Measurements from ENCODE around the gene MAPK9. TPM values are rescaled to one million over a fixed set of nuclear protein-coding genes. Genes with fewer than 3 reads are reported as not detected.

Gene MAPK9
- total RNA-seq, 2 experiments from 2014 or later: 21.2 to 21.7 TPM

DNA sequence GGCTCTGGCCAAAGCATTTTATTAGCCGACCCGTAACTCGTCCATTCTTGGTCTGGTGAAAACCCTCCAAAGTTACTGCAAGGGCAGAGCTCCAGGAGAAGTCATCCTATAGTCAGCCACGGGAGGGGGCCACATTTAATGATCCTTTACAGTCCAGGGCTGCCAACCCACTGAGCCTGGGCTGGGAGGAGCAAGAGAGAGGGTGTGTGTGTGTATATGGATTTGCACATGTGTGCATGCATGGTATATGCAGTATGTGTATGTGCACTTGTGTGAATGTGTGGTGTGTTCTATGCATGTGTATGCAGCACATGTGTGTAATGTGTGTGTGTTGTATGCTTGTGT, 78.7 kb downstream of the MAPK9 start:
- TF ChIP-seq, protein P1, sequence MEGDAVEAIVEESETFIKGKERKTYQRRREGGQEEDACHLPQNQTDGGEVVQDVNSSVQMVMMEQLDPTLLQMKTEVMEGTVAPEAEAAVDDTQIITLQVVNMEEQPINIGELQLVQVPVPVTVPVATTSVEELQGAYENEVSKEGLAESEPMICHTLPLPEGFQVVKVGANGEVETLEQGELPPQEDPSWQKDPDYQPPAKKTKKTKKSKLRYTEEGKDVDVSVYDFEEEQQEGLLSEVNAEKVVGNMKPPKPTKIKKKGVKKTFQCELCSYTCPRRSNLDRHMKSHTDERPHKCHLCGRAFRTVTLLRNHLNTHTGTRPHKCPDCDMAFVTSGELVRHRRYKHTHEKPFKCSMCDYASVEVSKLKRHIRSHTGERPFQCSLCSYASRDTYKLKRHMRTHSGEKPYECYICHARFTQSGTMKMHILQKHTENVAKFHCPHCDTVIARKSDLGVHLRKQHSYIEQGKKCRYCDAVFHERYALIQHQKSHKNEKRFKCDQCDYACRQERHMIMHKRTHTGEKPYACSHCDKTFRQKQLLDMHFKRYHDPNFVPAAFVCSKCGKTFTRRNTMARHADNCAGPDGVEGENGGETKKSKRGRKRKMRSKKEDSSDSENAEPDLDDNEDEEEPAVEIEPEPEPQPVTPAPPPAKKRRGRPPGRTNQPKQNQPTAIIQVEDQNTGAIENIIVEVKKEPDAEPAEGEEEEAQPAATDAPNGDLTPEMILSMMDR (IDR thresholded peaks at IDR 0.05): no peak
- intact Hi-C loops (cut with DNase I, micrococcal nuclease): no loop called here
- H3K27me3 ChIP-seq (ENCODE audit: control insufficient read depth in 1 of 2, insufficient read depth in 2 of 2, low read length in 2 of 2): peaks cover 13 to 22% of the 10 kb centered on the region in 2 experiments

DNA sequence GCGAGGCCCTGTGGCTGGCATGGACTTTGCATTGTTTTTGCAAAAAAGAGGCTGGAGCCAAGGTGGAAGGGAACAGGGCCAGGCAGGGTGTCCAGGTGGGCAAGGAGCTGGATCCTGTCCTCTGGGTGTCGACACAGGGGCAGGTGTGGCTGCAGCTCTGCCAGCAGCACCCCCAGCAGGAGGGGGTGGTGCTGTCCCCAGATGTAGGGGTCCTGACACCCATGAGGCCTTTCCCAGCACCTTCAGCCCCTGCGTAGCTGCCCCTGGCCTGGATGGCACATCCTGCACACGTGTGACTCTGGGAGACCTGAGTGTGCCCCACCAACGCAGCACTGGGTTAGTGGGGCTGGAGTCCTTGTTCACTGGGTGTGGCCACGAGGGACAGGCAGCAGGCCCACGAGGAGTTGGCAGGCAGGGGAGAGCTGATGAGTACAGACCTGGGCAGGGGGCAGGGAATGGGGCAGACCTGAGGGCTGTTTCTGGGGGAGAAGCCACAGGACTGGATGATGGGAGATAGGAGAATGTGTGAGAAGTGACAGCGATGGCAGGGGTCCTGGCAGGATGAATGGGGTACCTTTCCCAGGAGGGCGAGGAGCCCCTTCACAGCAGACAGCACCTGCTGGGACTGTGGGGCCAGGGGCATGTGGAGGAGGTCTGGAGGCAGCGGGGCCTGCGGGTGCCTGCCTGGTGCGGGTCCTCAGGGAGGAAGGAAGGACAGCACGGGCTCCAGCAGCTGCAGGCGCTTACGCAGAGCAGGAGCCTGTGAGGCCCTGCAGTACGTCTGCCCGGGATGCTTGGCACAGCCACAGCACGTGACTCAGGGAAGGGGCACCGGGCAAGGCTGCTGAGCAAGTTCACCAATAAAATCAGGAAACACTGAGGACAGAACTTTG, 79.3 kb downstream of the MAPK9 start:
- H3K36me3 ChIP-seq (ENCODE audit: insufficient read depth, low read length): no peaks in the 10 kb centered on the region
- H3K9me3 Mint-ChIP-seq: no peaks in the 10 kb centered on the region
- H3K4me1 Mint-ChIP-seq (ENCODE audit: low read depth): peaks cover 5% of the 10 kb centered on the region
- TF ChIP-seq, protein P1 (IDR thresholded peaks at IDR 0.05): no peak
- H3K9me3 ChIP-seq (ENCODE audit: control insufficient read depth in 1 of 2, insufficient read depth in 1 of 2, low read length in 2 of 2): peaks cover 13 to 61% of the 10 kb centered on the region in 2 experiments
- H3K27ac Mint-ChIP-seq: no peak overlapping the region
- H3K27me3 Mint-ChIP-seq: peaks cover 37% of the 10 kb centered on the region
- POLR2A ChIA-PET: no interaction called here
- H3K27ac ChIP-seq (ENCODE audit: low read depth in 1 of 2, low read length in 2 of 2): no peak overlapping the region
- H3K4me3 ChIP-seq (ENCODE audit: low read length): no peak overlapping the region
- intact Hi-C loops (cut with DNase I, micrococcal nuclease): no loop called here
- peaks cover 6% of the 10 kb centered on the region for H3K4me1 ChIP-seq (ENCODE audit: insufficient read depth, low read length)
- peaks cover 19 to 28% of the 10 kb centered on the region in 2 experiments for H3K27me3 ChIP-seq (ENCODE audit: control insufficient read depth in 1 of 2, insufficient read depth in 2 of 2, low read length in 2 of 2)
- ATAC-seq (ENCODE audit: poor library complexity): no peak
- H3K4me3 Mint-ChIP-seq: no peak overlapping the region
- H3K36me3 Mint-ChIP-seq (ENCODE audit: low read depth): peaks cover 5% of the 10 kb centered on the region
- no peak for DNase-seq
- CTCF ChIA-PET: no interaction called here

More for the DNA sequence above, 78.7 kb downstream of the MAPK9 start:
- H3K9me3 ChIP-seq (ENCODE audit: control insufficient read depth in 1 of 2, insufficient read depth in 1 of 2, low read length in 2 of 2): peaks cover 18 to 56% of the 10 kb centered on the region in 2 experiments
- Mint-ChIP-seq H3K4me3 (no peak overlapping the region), H3K9me3 (peaks cover 3% of the 10 kb centered on the region), H3K27me3 (peaks cover 31% of the 10 kb centered on the region), H3K4me1 (ENCODE audit: low read depth) (peaks cover 4% of the 10 kb centered on the region), H3K36me3 (ENCODE audit: low read depth) (peaks cover 5% of the 10 kb centered on the region), H3K27ac (no peak overlapping the region)
- ATAC-seq (ENCODE audit: poor library complexity) (no peak), DNase-seq (no peak)
- no peaks in the 10 kb centered on the region for H3K36me3 ChIP-seq (ENCODE audit: insufficient read depth, low read length)
- POLR2A ChIA-PET: no interaction called here
- CTCF ChIA-PET: no interaction called here
- H3K4me3 ChIP-seq (ENCODE audit: low read length): no peak overlapping the region
- peaks cover 4% of the 10 kb centered on the region for H3K4me1 ChIP-seq (ENCODE audit: insufficient read depth, low read length)
- no peak overlapping the region for H3K27ac ChIP-seq (ENCODE audit: low read depth in 1 of 2, low read length in 2 of 2)

DNA sequence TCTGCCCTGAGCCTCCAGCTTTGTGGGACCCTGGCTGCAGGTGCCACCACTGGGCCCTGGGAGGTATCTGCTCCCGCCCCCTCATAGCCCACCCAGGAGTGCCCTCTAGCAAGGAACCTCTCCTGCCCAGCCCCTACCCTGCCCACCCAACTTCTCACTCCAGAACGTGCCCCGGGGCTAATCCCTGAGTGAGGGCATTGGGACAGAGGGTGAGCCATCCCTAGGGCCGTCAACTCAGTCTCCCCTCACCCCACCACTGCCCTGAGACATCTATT, 80.2 kb downstream of the MAPK9 start:
- ChIA-PET CTCF (no interaction called here), POLR2A (no interaction called here)
- Histone ChIP-seq H3K27me3 (ENCODE audit: control insufficient read depth in 1 of 2, insufficient read depth in 2 of 2, low read length in 2 of 2) (peaks cover 26 to 37% of the 10 kb centered on the region in 2 experiments), H3K27ac (ENCODE audit: low read depth in 1 of 2, low read length in 2 of 2) (no peak overlapping the region), H3K4me1 (ENCODE audit: insufficient read depth, low read length) (peaks cover 6% of the 10 kb centered on the region), H3K4me3 (ENCODE audit: low read length) (no peak overlapping the region), H3K36me3 (ENCODE audit: insufficient read depth, low read length) (no peaks in the 10 kb centered on the region), H3K9me3 (ENCODE audit: control insufficient read depth in 1 of 2, insufficient read depth in 1 of 2, low read length in 2 of 2) (peaks cover 7 to 56% of the 10 kb centered on the region in 2 experiments)
- TF ChIP-seq, protein P1 (IDR thresholded peaks at IDR 0.05): no peak
- H3K27me3 Mint-ChIP-seq: peaks cover 43% of the 10 kb centered on the region
- no peaks in the 10 kb centered on the region for H3K9me3 Mint-ChIP-seq
- ATAC-seq (ENCODE audit: poor library complexity) (no peak), DNase-seq (peak in 1 of 14 experiments; percentile 6)
- H3K36me3 Mint-ChIP-seq (ENCODE audit: low read depth): peaks cover 5% of the 10 kb centered on the region
- intact Hi-C loops (cut with DNase I, micrococcal nuclease): no loop called here
- H3K4me3 Mint-ChIP-seq: no peak overlapping the region
- H3K27ac Mint-ChIP-seq: no peak overlapping the region
- peaks cover 9% of the 10 kb centered on the region for H3K4me1 Mint-ChIP-seq (ENCODE audit: low read depth)

Measured in CD4-positive, alpha-beta T cell (primary cell).